Ovary (tissue), 3 donors: ENCODE data around the gene PTPRN2.

Experiments used
- CTCF ChIP-seq, 3 donors: fragments of 450-650 bp in 2 of 3; fragments of 200-600 bp in 1 of 3; IDR thresholded peaks; one replicate each; pipeline versions ENCODE4 v1.5.1 to v1.8.0; 2016 to 2022; ENCODE audit warnings: antibody characterized with exemption in 3 of 3, mild to moderate bottlenecking in 1 of 3
- EP300 ChIP-seq: sonication (generic); formaldehyde crosslinking; IDR thresholded peaks from one replicate; pipeline ENCODE4 v1.6.1; 2017; ENCODE audit warnings: antibody characterized with exemption
- donor health status: DM: no; HTN: no; CAD: no.

GRCh38 chr7:157555313-157555712 is 1032.3 kb downstream of the PTPRN2 start:
- TF ChIP-seq CTCF (IDR thresholded peaks at IDR 0.05) (no peak), EP300 (no peak)
